Right lobe of liver (tissue), 6 donors: ENCODE measurements around the gene CRAMP1. TPM values are rescaled to one million over a fixed set of nuclear protein-coding genes. Genes with fewer than 3 reads are reported as not detected.

Experiments
- ATAC-seq, 4 donors: fragments of 200-7000 bp; cut with Tn5 transposase; one replicate each; pipeline ENCODE4 v1.9.1; 2020; ENCODE audit warnings: mild to moderate bottlenecking in 4 of 4, moderate library complexity in 4 of 4
- DNase-seq, 3 donors: peaks; one replicate each; pipeline ENCODE4 v3.0.0-alpha.2; 2020
- H3K27ac ChIP-seq, 3 donors: fragments of 200-600 bp; one replicate each; pipeline ENCODE4 v1.8.0; 2022
- H3K27me3 ChIP-seq, 2 donors: fragments of 200-600 bp; one replicate each; pipeline ENCODE4 v1.8.0; 2022
- H3K36me3 ChIP-seq, 4 donors: fragments of 200-600 bp; sonication (generic) in 1 of 4; one replicate each; pipeline versions ENCODE4 v1.5.1 to v1.8.0; 2017 to 2022; ENCODE audit warnings: control low read depth in 1 of 4
- H3K4me1 ChIP-seq, 4 donors: fragments of 200-600 bp; sonication (generic) in 1 of 4; one replicate each; pipeline versions ENCODE4 v1.5.1 to v1.8.0; 2017 to 2022; ENCODE audit warnings: control low read depth in 1 of 4
- H3K4me3 ChIP-seq, 3 donors: fragments of 200-600 bp; one replicate each; pipeline ENCODE4 v1.8.0; 2022
- H3K9me3 ChIP-seq, 4 donors: fragments of 200-600 bp; sonication (generic) in 1 of 4; one replicate each; pipeline versions ENCODE4 v1.5.1 to v1.8.0; 2017 to 2022; ENCODE audit warnings: control low read depth in 1 of 4
- POLR2A ChIP-seq: fragments of 450-650 bp; IDR thresholded peaks from one replicate; pipeline ENCODE4 v1.6.1; 2017; ENCODE audit warnings: antibody characterized with exemption, mild to moderate bottlenecking
- WGBS: methylation state at CpG from one replicate; pipeline ENCODE4 v1.1.6; 2018; ENCODE audit warnings: low coverage, low lambda C conversion rate; ENCODE audit not compliant: insufficient coverage; ENCODE audit errors: missing lambda C conversion rate; 5-methylcytosine and 5-hydroxymethylcytosine counted together
- intact Hi-C, 2 donors: fragments of 100-400 bp; cut with DNase I; formaldehyde crosslinking; loops; one replicate each; pipeline versions ENCODE4 v1.11.2 to v1.14.1; 2022
- total RNA-seq, 6 experiments: library from RNA; depleted of rRNA in 2 of 6; stranded (reverse); fragments of >200 nt in 2 of 6; fragmentation: NEBNext Ultra II Directional in 3 of 6; extraction: Animal tissue kit (Norgen Biotek cat#: 25700) in 3 of 6; gene quantifications; one replicate each; pipeline versions ENCODE4 v1.1.0 to v1.2.4, GENCODE V29; 2016 to 2023
- TF ChIP-seq, protein P1 (sequence below), 4 donors: fragments of 200-600 bp in 3 of 4; fragments of 450-650 bp in 1 of 4; IDR thresholded peaks; one replicate each; pipeline versions ENCODE4 v1.5.1 to v1.8.0; 2016 to 2022; ENCODE audit warnings: antibody characterized with exemption in 4 of 4, mild to moderate bottlenecking in 2 of 4
- donor health status: DM: no; HTN: yes; CAD: no.
- donor health status: DM: no; HTN: no; CAD: no.
- donor health status: DM: no; HTN: no; CAD: no.
- donor health status: DM: no; HTN: yes; CAD: no.
- donor health status: DM: no; HTN: yes; CAD: no.

Gene CRAMP1
- total RNA-seq, 6 experiments from 2014 or later, result 2.9 to 8.4 (median 5.8) TPM

DNA sequence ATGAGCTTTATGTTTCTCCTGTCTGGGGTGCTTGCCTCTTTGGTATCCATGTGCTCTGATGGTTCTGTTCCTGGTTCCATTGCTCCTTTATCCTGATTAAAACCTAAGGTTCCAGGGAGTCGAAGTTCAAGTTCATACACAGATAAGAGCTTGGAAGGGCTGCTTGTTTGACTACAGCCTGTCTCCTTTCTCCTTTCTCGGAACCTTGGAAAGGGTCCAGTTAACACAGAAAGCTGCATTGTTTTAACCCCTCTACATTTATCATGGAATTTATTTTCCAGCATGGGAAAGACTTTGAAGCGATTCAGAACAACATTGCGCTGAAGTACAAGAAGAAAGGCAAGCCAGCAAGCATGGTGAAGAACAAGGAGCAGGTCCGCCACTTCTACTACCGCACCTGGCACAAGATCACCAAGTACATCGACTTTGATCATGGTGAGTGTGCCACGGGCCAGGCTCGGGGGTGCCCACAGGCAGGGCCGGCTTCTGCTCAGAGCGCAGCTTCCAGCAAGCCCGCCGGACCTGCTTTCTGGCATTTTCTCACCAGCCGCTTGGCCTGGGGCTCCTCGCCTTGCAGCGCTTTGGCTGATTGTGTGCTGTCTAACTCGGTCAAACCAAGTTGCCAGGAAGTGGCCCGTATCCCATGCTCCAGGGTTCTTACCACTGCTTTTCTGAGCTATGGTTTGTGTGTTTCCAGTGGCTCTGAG, 19.9 kb downstream of the CRAMP1 start:
- Histone ChIP-seq H3K27ac (no peak overlapping the region), H3K27me3 (no peaks in the 10 kb centered on the region), H3K36me3 (peaks cover 0 to 51% (median 9%) of the 10 kb centered on the region in 4 donors), H3K4me1 (peaks cover 0 to 9% (median 0%) of the 10 kb centered on the region in 4 donors), H3K9me3 (no peaks in the 10 kb centered on the region), H3K4me3 (no peak overlapping the region)
- 77% methylated on average over 10 of the region's 18 CpGs for WGBS
- no peak for TF ChIP-seq POLR2A
- TF ChIP-seq, protein P1, sequence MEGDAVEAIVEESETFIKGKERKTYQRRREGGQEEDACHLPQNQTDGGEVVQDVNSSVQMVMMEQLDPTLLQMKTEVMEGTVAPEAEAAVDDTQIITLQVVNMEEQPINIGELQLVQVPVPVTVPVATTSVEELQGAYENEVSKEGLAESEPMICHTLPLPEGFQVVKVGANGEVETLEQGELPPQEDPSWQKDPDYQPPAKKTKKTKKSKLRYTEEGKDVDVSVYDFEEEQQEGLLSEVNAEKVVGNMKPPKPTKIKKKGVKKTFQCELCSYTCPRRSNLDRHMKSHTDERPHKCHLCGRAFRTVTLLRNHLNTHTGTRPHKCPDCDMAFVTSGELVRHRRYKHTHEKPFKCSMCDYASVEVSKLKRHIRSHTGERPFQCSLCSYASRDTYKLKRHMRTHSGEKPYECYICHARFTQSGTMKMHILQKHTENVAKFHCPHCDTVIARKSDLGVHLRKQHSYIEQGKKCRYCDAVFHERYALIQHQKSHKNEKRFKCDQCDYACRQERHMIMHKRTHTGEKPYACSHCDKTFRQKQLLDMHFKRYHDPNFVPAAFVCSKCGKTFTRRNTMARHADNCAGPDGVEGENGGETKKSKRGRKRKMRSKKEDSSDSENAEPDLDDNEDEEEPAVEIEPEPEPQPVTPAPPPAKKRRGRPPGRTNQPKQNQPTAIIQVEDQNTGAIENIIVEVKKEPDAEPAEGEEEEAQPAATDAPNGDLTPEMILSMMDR (IDR thresholded peaks at IDR 0.05), result no peak
- DNase-seq (no peak), ATAC-seq (no peak)
- intact Hi-C loops, result no loop called here

DNA sequence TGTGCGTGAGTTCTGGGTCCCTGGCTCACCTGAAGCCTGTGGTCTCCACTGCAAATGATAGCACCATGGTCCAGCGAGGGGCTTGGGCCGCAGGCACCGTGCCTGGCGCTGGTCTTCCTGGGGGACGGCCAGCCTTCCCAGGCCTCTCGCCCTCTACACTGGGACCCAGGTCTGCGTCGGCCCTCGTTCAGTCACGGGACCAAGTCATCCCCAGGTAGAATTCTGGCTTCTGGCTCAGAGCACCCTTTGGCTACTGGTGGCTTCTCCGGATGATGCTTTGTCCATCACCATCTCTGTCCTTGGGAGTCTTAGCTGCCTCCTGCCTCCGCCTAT, 20.4 kb downstream of the CRAMP1 start:
- Histone ChIP-seq H3K4me3 (no peak overlapping the region), H3K4me1 (peaks cover 0 to 9% (median 0%) of the 10 kb centered on the region in 4 donors), H3K27ac (no peak overlapping the region), H3K36me3 (peaks cover 0 to 50% (median 10%) of the 10 kb centered on the region in 4 donors), H3K27me3 (no peaks in the 10 kb centered on the region), H3K9me3 (no peaks in the 10 kb centered on the region)
- DNase-seq (no peak), ATAC-seq (no peak)
- 93% methylated on average over 2 of the region's 13 CpGs for WGBS
- TF ChIP-seq, protein P1 (IDR thresholded peaks at IDR 0.05), result no peak
- TF ChIP-seq POLR2A, result no peak
- intact Hi-C loops, result no loop called here

DNA sequence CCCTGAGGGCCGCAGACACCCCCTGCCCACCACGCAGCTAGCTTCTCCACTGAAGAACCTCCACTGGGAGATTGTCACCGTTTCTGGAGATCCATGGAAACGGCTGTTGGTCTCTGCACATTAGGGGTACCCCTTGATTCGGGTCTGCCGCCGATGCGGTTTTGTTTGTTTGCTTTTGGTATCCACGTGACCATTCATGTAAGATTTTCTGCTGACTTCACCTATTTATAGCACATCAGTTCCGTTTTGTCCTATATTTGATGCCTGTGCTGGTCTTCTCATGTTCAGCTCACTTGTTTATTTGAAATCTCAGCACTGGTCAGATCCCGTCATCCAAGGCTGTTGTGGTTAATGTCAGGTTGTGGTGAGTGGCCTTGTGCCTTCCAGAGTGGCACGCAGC, 21.1 kb downstream of the CRAMP1 start:
- peaks cover 0 to 56% (median 13%) of the 10 kb centered on the region in 4 donors for H3K36me3 ChIP-seq
- H3K4me1 ChIP-seq, result peaks cover 0 to 9% (median 0%) of the 10 kb centered on the region in 4 donors
- no peak overlapping the region for H3K27ac ChIP-seq
- TF ChIP-seq POLR2A, result no peak
- TF ChIP-seq, protein P1 (IDR thresholded peaks at IDR 0.05), result no peak
- DNase-seq, result no peak
- no peaks in the 10 kb centered on the region for H3K9me3 ChIP-seq
- H3K4me3 ChIP-seq, result no peak overlapping the region
- intact Hi-C loops, result no loop called here
- no peak for ATAC-seq
- 95% methylated on average over 9 of the region's 12 CpGs for WGBS
- no peaks in the 10 kb centered on the region for H3K27me3 ChIP-seq

GRCh38 chr16:1634541-1634940, 22.4 kb downstream of the CRAMP1 start:
- intact Hi-C loops, result no loop called here
- Histone ChIP-seq H3K4me1 (peaks cover 0 to 9% (median 0%) of the 10 kb centered on the region in 4 donors), H3K36me3 (peaks cover 0 to 58% (median 12%) of the 10 kb centered on the region in 4 donors), H3K27me3 (no peaks in the 10 kb centered on the region), H3K4me3 (no peak overlapping the region), H3K27ac (no peak overlapping the region), H3K9me3 (no peaks in the 10 kb centered on the region)
- TF ChIP-seq, protein P1 (IDR thresholded peaks at IDR 0.05), result no peak
- no peak for TF ChIP-seq POLR2A
- no peak for ATAC-seq
- 100% methylated on average over 2 of the region's 12 CpGs for WGBS
- DNase-seq, result no peak
